ENCODE measurements around the gene SPPL2C. TPM values are rescaled to one million over a fixed set of nuclear protein-coding genes. Genes with fewer than 3 reads are reported as not detected.

The SPPL2C gene
- total RNA-seq, 1 experiment from 2014 or later = not detected

GRCh38 chr17:45869676-45870341 lies 25.1 kb downstream of the SPPL2C start:
- TF ChIP-seq ZSCAN18 (CRISPR knock-in tag; IDR thresholded peaks at IDR 0.05) (no peak), AFF4 (CRISPR knock-in tag; IDR thresholded peaks at IDR 0.05; ENCODE audit: borderline replicate concordance) (no peak), NR3C1 (CRISPR knock-in tag; conservative IDR thresholded peaks at IDR 0.05; ENCODE audit: low read depth) (no peak), FOXK1 (CRISPR knock-in tag; IDR thresholded peaks at IDR 0.05) (no peak), STAT6 (CRISPR knock-in tag; conservative IDR thresholded peaks at IDR 0.05; ENCODE audit: low read depth) (no peak), ELF4 (CRISPR knock-in tag; IDR thresholded peaks at IDR 0.05; ENCODE audit: low read depth) (no peak), SP1 (CRISPR knock-in tag; conservative IDR thresholded peaks at IDR 0.05) (no peak), TEAD4 (CRISPR knock-in tag; IDR thresholded peaks at IDR 0.05) (no peak), ZNF512 (CRISPR knock-in tag; IDR thresholded peaks at IDR 0.05; ENCODE audit: borderline replicate concordance) (no peak), ETV6 (CRISPR knock-in tag; IDR thresholded peaks at IDR 0.05) (no peak), CREM (CRISPR knock-in tag; IDR thresholded peaks at IDR 0.05) (no peak), ZNF281 (CRISPR knock-in tag; IDR thresholded peaks at IDR 0.05) (no peak), SMAD4 (CRISPR knock-in tag; IDR thresholded peaks at IDR 0.05) (no peak), ZNF317 (CRISPR knock-in tag; IDR thresholded peaks at IDR 0.05; ENCODE audit: borderline replicate concordance, low read depth) (no peak), MLX (CRISPR knock-in tag; IDR thresholded peaks at IDR 0.05) (no peak), JUN (CRISPR knock-in tag; IDR thresholded peaks at IDR 0.05) (no peak)
- TF ChIP-seq, protein P1, sequence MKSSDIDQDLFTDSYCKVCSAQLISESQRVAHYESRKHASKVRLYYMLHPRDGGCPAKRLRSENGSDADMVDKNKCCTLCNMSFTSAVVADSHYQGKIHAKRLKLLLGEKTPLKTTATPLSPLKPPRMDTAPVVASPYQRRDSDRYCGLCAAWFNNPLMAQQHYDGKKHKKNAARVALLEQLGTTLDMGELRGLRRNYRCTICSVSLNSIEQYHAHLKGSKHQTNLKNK (CRISPR knock-in tag; IDR thresholded peaks at IDR 0.05) = no peak
- Mint-ChIP-seq H3K27ac (no peak overlapping the region), H3K27me3 (ENCODE audit: low read depth) (no peaks in the 10 kb centered on the region), H3K4me3 (no peak overlapping the region), H3K9me3 (peaks cover 13% of the 10 kb centered on the region), H3K4me1 (peaks cover 24% of the 10 kb centered on the region), H3K36me3 (no peaks in the 10 kb centered on the region)
- POLR2A ChIA-PET = no interaction called here
- ATAC-seq (no peak), DNase-seq (ENCODE audit: low spot score) (no peak)
- CTCF ChIA-PET = interaction anchor here (1.2 kb wide), 1 partner anchor 27 kb away, joined by 3 read pairs; no protein-coding TSS in a partner anchor
